Suprapubic skin (tissue), 4 donors: ENCODE data around the gene ACAA2.

Experiments
- EP300 ChIP-seq: sonication (generic); formaldehyde crosslinking; IDR thresholded peaks from one replicate; pipeline ENCODE4 v1.6.1; 2017; ENCODE audit warnings: antibody characterized with exemption
- POLR2A ChIP-seq, 2 donors: fragments of 450-650 bp; IDR thresholded peaks; one replicate each; pipeline ENCODE4 v1.6.1; 2017; ENCODE audit warnings: antibody characterized with exemption in 2 of 2, mild to moderate bottlenecking in 2 of 2, moderate library complexity in 2 of 2
- POLR2AphosphoS5 ChIP-seq, 3 donors: sonication (generic); formaldehyde crosslinking; IDR thresholded peaks; one replicate each; pipeline ENCODE4 v1.6.1; 2017; ENCODE audit warnings: antibody characterized with exemption in 3 of 3
- TF ChIP-seq, protein P1 (sequence below), 2 donors: fragments of 200-600 bp in 1 of 2; fragments of 450-650 bp in 1 of 2; sonication (generic) in 1 of 2; IDR thresholded peaks; one replicate each; pipeline ENCODE4 v1.5.1; 2016 to 2019; ENCODE audit warnings: antibody characterized with exemption in 2 of 2, mild to moderate bottlenecking in 1 of 2, moderate library complexity in 1 of 2

DNA sequence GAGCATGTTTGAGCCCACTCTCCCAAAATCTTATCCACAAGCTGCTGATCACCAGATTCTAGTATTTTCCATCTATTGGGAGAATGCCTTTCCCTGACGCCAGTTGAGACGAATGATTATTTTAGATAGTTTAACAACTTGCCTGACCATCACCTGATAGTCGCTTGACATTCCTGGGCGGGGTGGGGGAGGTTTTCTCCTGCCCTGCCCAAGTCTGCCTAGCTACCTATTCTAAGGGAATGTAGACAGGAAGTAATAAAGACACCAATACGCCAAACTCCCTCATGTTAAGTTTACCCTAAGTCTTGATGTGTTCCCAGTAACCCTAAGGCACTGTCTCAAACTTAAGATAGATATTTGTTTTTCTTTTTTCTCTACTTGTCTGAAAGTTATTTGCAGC, 4.6 kb upstream of the ACAA2 start:
- TF ChIP-seq POLR2AphosphoS5 (IDR thresholded peaks at IDR 0.05): no peak
- TF ChIP-seq, protein P1, sequence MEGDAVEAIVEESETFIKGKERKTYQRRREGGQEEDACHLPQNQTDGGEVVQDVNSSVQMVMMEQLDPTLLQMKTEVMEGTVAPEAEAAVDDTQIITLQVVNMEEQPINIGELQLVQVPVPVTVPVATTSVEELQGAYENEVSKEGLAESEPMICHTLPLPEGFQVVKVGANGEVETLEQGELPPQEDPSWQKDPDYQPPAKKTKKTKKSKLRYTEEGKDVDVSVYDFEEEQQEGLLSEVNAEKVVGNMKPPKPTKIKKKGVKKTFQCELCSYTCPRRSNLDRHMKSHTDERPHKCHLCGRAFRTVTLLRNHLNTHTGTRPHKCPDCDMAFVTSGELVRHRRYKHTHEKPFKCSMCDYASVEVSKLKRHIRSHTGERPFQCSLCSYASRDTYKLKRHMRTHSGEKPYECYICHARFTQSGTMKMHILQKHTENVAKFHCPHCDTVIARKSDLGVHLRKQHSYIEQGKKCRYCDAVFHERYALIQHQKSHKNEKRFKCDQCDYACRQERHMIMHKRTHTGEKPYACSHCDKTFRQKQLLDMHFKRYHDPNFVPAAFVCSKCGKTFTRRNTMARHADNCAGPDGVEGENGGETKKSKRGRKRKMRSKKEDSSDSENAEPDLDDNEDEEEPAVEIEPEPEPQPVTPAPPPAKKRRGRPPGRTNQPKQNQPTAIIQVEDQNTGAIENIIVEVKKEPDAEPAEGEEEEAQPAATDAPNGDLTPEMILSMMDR (IDR thresholded peaks at IDR 0.05): no peak
- TF ChIP-seq POLR2A (IDR thresholded peaks at IDR 0.05): no peak
- no peak for TF ChIP-seq EP300
